Measurements from ENCODE around the gene MSI2. TPM values are rescaled to one million over a fixed set of nuclear protein-coding genes. Genes with fewer than 3 reads are reported as not detected.

The MSI2 gene
- total and polyA plus RNA-seq, 7 donors: 12.6 to 25.8 (median 21.3) TPM

GRCh38 chr17:57514614-57515013 lies 258.3 kb downstream of the MSI2 start:
- WGBS, 2 donors: 91 to 92% methylated on average over 4 of the region's 4 CpGs
- no peak for TF ChIP-seq POLR2A (IDR thresholded peaks at IDR 0.05)
- TF ChIP-seq POLR2AphosphoS5 (IDR thresholded peaks at IDR 0.05): no peak
- TF ChIP-seq EP300 (IDR thresholded peaks at IDR 0.05): no peak
- TF ChIP-seq, protein P1, sequence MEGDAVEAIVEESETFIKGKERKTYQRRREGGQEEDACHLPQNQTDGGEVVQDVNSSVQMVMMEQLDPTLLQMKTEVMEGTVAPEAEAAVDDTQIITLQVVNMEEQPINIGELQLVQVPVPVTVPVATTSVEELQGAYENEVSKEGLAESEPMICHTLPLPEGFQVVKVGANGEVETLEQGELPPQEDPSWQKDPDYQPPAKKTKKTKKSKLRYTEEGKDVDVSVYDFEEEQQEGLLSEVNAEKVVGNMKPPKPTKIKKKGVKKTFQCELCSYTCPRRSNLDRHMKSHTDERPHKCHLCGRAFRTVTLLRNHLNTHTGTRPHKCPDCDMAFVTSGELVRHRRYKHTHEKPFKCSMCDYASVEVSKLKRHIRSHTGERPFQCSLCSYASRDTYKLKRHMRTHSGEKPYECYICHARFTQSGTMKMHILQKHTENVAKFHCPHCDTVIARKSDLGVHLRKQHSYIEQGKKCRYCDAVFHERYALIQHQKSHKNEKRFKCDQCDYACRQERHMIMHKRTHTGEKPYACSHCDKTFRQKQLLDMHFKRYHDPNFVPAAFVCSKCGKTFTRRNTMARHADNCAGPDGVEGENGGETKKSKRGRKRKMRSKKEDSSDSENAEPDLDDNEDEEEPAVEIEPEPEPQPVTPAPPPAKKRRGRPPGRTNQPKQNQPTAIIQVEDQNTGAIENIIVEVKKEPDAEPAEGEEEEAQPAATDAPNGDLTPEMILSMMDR (IDR thresholded peaks at IDR 0.05): no peak
- no peaks in the 10 kb centered on the region for H3K36me3 ChIP-seq
- no peaks in the 10 kb centered on the region for H3K4me1 ChIP-seq
- H3K27me3 ChIP-seq: no peaks in the 10 kb centered on the region
- intact Hi-C loops (cut with DNase I): no loop called here
- no peak for DNase-seq
- no peaks in the 10 kb centered on the region for H3K9me3 ChIP-seq
- no peak overlapping the region for H3K27ac ChIP-seq
- no peak overlapping the region for H3K4me3 ChIP-seq

GRCh38 chr17:57515662-57516211 lies 259.4 kb downstream of the MSI2 start:
- Histone ChIP-seq H3K27ac (no peak overlapping the region), H3K9me3 (no peaks in the 10 kb centered on the region), H3K4me1 (no peaks in the 10 kb centered on the region), H3K36me3 (no peaks in the 10 kb centered on the region), H3K27me3 (no peaks in the 10 kb centered on the region), H3K4me3 (no peak overlapping the region)
- 98% methylated on average over 1 of the region's 1 CpG for WGBS, 2 donors
- intact Hi-C loops (cut with DNase I): no loop called here
- no peak for DNase-seq
- TF ChIP-seq EP300 (IDR thresholded peaks at IDR 0.05): no peak
- TF ChIP-seq POLR2AphosphoS5 (IDR thresholded peaks at IDR 0.05): no peak
- TF ChIP-seq POLR2A (IDR thresholded peaks at IDR 0.05): no peak
- TF ChIP-seq, protein P1 (IDR thresholded peaks at IDR 0.05): no peak

GRCh38 chr17:57516290-57517230 lies 260.2 kb downstream of the MSI2 start:
- H3K27ac ChIP-seq: no peak overlapping the region
- TF ChIP-seq POLR2A (IDR thresholded peaks at IDR 0.05): no peak
- intact Hi-C loops (cut with DNase I): no loop called here
- DNase-seq: no peak
- H3K4me1 ChIP-seq: no peaks in the 10 kb centered on the region
- H3K4me3 ChIP-seq: no peak overlapping the region
- H3K27me3 ChIP-seq: no peaks in the 10 kb centered on the region
- 92 to 93% methylated on average over 10 of the region's 10 CpGs for WGBS, 2 donors
- H3K36me3 ChIP-seq: no peaks in the 10 kb centered on the region
- no peaks in the 10 kb centered on the region for H3K9me3 ChIP-seq

DNA sequence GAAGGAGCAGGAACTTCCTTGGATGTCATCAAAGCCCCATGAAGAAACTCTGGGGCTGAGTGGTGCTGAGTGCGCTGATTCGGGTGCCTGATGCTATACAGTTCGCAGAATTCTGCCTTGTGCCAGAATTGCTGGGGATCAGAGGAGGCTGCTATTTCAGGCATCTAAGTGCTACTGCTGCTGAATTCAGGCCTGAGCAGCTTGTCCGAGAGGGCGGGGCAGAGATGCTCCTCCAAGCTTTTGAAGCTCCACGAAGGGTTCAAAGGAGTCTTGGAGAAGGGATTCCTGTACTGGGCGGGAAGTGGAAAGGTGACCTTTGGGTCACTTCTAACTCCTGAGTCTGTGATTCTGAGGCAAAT lies 260.9 kb downstream of the MSI2 start:
- Histone ChIP-seq H3K9me3 (no peaks in the 10 kb centered on the region), H3K36me3 (no peaks in the 10 kb centered on the region), H3K27ac (no peak overlapping the region), H3K4me3 (no peak overlapping the region), H3K4me1 (no peaks in the 10 kb centered on the region), H3K27me3 (no peaks in the 10 kb centered on the region)
- intact Hi-C loops (cut with DNase I): no loop called here
- no peak for DNase-seq
- WGBS, 2 donors: 90 to 94% methylated on average over 7 of the region's 7 CpGs
- TF ChIP-seq POLR2AphosphoS5 (IDR thresholded peaks at IDR 0.05) (no peak), EP300 (IDR thresholded peaks at IDR 0.05) (no peak), POLR2A (IDR thresholded peaks at IDR 0.05) (no peak)
- TF ChIP-seq, protein P1 (IDR thresholded peaks at IDR 0.05): no peak

DNA sequence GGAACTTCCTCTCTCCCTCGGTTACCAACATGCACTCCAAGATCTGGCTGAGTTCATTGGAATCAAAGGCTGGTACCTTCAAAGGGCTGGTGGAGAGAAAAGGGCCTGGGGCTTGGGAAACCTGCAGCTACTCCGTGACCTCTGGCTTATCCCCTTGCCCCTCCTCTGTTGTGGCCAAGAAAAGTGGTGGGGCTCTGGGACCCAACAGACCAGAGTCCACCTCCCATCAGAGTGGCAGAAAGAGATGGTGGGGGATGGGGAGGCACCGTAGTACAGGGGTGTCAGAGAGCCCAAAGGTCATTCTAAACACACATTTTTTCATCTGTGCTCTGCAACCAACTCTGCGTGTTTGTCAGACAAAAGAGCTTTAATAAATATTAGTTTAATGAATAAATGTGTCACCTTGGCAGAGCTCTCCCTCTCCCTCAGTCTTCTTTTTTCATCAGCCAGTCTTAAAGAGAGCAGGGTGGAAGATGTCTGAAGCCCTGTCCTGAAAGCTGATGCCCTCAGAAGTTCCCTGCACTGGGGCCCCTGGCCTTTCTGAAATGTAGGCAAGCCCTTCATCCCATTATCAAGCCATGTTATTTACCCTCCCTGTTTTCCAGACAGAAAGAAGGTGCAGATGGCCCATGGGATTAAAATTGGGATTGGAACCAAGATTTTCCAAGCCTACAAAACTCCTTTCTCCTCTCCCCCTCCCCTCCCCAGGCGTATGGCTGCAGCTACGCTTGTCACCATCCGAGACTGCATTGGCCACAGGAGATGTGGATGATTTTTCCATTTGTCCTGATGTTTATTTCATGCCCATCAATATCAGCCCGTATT lies 261.5 kb downstream of the MSI2 start:
- 83 to 89% methylated on average over 8 of the region's 8 CpGs for WGBS, 2 donors
- intact Hi-C loops (cut with DNase I): no loop called here
- no peaks in the 10 kb centered on the region for H3K4me1 ChIP-seq
- TF ChIP-seq POLR2A (IDR thresholded peaks at IDR 0.05): no peak
- TF ChIP-seq, protein P1 (IDR thresholded peaks at IDR 0.05): no peak
- TF ChIP-seq EP300 (IDR thresholded peaks at IDR 0.05): no peak
- no peak for TF ChIP-seq POLR2AphosphoS5 (IDR thresholded peaks at IDR 0.05)
- H3K27me3 ChIP-seq: no peaks in the 10 kb centered on the region
- DNase-seq: no peak
- H3K27ac ChIP-seq: no peak overlapping the region
- H3K9me3 ChIP-seq: no peaks in the 10 kb centered on the region
- H3K4me3 ChIP-seq: no peak overlapping the region
- H3K36me3 ChIP-seq: no peaks in the 10 kb centered on the region

Measured in sigmoid colon (tissue), 7 donors.